Ectodermal cell (in vitro differentiated cells): Measurements from ENCODE around the gene RHOH.

ENCODE experiments used
- H3K27ac ChIP-seq: 2 replicates; pipeline ENCODE4 v1.7.0; 2013; ENCODE audit warnings: mild to moderate bottlenecking, low read depth, low read length; ENCODE audit not compliant: insufficient read depth, poor library complexity, severe bottlenecking
- H3K27me3 ChIP-seq: 2 replicates; pipeline ENCODE4 v1.7.0; 2013; ENCODE audit warnings: mild to moderate bottlenecking, low read length; ENCODE audit not compliant: insufficient read depth, control insufficient read depth, poor library complexity, severe bottlenecking
- H3K36me3 ChIP-seq: one replicate; pipeline ENCODE4 v1.7.0; 2013; ENCODE audit warnings: low read length; ENCODE audit not compliant: control insufficient read depth, insufficient read depth
- H3K4me1 ChIP-seq: one replicate; pipeline ENCODE4 v1.7.0; 2013; ENCODE audit warnings: low read length; ENCODE audit not compliant: control insufficient read depth, insufficient read depth
- H3K4me3 ChIP-seq: 2 replicates; pipeline ENCODE4 v1.7.0; 2013; ENCODE audit warnings: low read depth, low read length, control low read depth; ENCODE audit not compliant: insufficient read depth
- H3K9me3 ChIP-seq: 2 replicates; pipeline ENCODE4 v1.7.0; 2013; ENCODE audit warnings: mild to moderate bottlenecking, low read length, moderate library complexity; ENCODE audit not compliant: control insufficient read depth
- WGBS, 2 experiments: methylation state at CpG; one replicate each; pipeline ENCODE4 v1.1.7; 2013; ENCODE audit warnings: missing lambda C conversion rate in 2 of 2; 5-methylcytosine and 5-hydroxymethylcytosine counted together

Gene RHOH

GRCh38 chr4:40170588-40170987 is 26.2 kb upstream of the RHOH start:
- Histone ChIP-seq H3K27me3 (no peaks in the 10 kb centered on the region), H3K9me3 (no peaks in the 10 kb centered on the region), H3K4me1 (no peaks in the 10 kb centered on the region), H3K4me3 (no peak overlapping the region), H3K27ac (no peak overlapping the region), H3K36me3 (no peaks in the 10 kb centered on the region)

DNA sequence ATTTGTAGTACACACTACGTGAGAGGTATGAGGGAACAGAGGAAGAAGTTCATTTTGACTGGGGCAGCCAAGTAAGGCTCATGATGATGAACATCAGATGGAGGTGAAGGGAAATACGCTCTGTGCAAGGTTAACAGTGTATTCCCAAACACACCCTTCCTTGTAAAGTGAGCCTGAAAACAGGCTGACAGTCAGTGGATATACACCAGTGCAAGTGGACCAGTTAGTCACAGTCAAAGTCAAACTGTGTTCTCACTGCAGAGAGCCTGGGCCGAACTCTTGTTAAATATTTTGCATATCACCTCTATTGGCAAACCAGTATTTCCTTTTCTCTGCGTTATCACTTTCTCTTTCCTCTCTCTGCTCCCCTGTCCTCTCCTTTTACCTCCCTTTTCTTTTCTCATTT is 23.4 kb upstream of the RHOH start:
- Histone ChIP-seq H3K36me3 (no peaks in the 10 kb centered on the region), H3K9me3 (no peaks in the 10 kb centered on the region), H3K4me3 (no peak overlapping the region), H3K27ac (no peak overlapping the region), H3K27me3 (no peaks in the 10 kb centered on the region), H3K4me1 (peaks cover 3% of the 10 kb centered on the region)
- 85 to 91% methylated on average over 4 of the region's 4 CpGs for WGBS, 2 experiments

- H3K36me3 ChIP-seq, result no peaks in the 10 kb centered on the region
- no peak overlapping the region for H3K27ac ChIP-seq
- H3K4me1 ChIP-seq, result peaks cover 3% of the 10 kb centered on the region
- H3K4me3 ChIP-seq, result no peak overlapping the region
- no peaks in the 10 kb centered on the region for H3K9me3 ChIP-seq
- 64 to 65% methylated on average over 10 of the region's 10 CpGs for WGBS, 2 experiments
- no peaks in the 10 kb centered on the region for H3K27me3 ChIP-seq
Measured at GRCh38 chr4:40176602-40177001, 20.2 kb upstream of the RHOH start.

DNA sequence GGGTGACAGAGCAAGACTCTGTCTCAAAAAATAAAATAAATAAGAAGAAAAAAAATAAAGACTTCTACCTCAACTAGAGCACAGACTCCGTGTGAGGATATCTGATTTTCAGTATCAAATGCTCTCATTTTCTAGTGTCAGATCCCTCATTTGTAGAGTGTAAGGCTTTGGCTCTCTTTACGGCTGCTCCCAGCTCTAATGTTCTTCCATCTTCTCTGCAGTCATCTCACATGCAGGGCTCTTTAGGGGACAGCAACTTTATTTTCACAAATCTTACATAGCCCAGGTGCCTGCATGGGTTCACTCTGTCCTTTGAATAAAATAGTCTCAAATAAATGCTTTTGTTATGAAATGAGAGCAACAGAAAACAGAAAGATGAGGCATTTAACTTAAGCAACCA is 19.2 kb upstream of the RHOH start:
- Histone ChIP-seq H3K27me3 (no peaks in the 10 kb centered on the region), H3K36me3 (no peaks in the 10 kb centered on the region)

GRCh38 chr4:40178672-40179071 is 18.2 kb upstream of the RHOH start:
- no peaks in the 10 kb centered on the region for H3K27me3 ChIP-seq
- no peaks in the 10 kb centered on the region for H3K36me3 ChIP-seq
- WGBS, 2 experiments, result 87 to 88% methylated on average over 5 of the region's 5 CpGs
- no peak overlapping the region for H3K27ac ChIP-seq
- H3K9me3 ChIP-seq, result no peaks in the 10 kb centered on the region
- H3K4me1 ChIP-seq, result peaks cover 3% of the 10 kb centered on the region
- no peak overlapping the region for H3K4me3 ChIP-seq

More for the DNA sequence above, 19.2 kb upstream of the RHOH start:
- H3K27ac ChIP-seq, result no peak overlapping the region
- no peaks in the 10 kb centered on the region for H3K9me3 ChIP-seq
- no peak overlapping the region for H3K4me3 ChIP-seq
- peaks cover 3% of the 10 kb centered on the region for H3K4me1 ChIP-seq
- 91 to 98% methylated on average over 2 of the region's 2 CpGs for WGBS, 2 experiments

- Histone ChIP-seq H3K36me3 (no peaks in the 10 kb centered on the region), H3K4me3 (no peak overlapping the region), H3K4me1 (peaks cover 3% of the 10 kb centered on the region), H3K27me3 (no peaks in the 10 kb centered on the region), H3K27ac (no peak overlapping the region), H3K9me3 (no peaks in the 10 kb centered on the region)
- WGBS, 2 experiments, result 83% methylated on average over 1 of the region's 1 CpG
Measured at GRCh38 chr4:40179360-40179759, 17.5 kb upstream of the RHOH start.

DNA sequence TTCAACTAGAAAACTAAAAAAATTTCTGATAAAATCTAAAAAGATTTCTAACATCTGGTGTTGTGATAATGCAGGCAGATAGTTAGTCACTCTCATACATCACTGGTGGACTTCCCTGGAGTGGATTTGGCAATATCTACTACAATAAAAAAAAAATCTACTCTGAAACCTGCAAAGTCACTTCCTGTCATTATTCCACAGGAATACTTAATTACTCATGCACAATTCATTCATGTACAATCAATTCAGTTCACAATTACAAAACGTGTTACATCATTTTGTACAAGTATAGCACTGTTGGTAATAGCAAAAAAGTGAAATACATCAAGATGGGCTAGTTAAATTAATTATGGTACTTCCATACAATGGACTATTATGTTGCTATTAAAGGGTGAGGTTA is 16.5 kb upstream of the RHOH start:
- Histone ChIP-seq H3K27ac (no peak overlapping the region), H3K4me1 (peaks cover 3% of the 10 kb centered on the region), H3K9me3 (no peaks in the 10 kb centered on the region), H3K36me3 (no peaks in the 10 kb centered on the region), H3K4me3 (no peak overlapping the region), H3K27me3 (no peaks in the 10 kb centered on the region)
- 86% methylated on average over 1 of the region's 1 CpG; no CpG with 5 or more reads in 1 of the 2 experiments for WGBS, 2 experiments

DNA sequence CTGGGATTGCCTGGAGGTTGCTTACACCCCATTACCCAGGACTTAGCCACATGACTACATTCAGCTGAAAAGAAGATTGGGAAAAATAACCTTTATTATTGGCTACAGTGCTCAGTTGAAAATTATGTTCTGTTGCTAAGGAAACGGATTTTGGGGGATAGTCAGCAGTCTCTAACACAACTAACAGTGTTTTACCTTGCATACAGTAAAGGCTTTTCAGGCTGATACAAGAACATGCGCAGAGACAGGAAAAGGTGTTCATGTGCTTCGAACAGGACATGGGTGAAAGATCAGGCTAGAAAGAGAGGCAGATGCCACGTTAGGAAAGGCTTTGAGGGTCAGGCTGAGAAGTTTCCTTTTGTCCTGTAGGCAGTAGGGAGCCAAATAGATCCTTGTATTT is 14.8 kb upstream of the RHOH start:
- Histone ChIP-seq H3K36me3 (no peaks in the 10 kb centered on the region), H3K27me3 (no peaks in the 10 kb centered on the region), H3K9me3 (no peaks in the 10 kb centered on the region), H3K27ac (no peak overlapping the region), H3K4me1 (peaks cover under 1% of the 10 kb centered on the region), H3K4me3 (no peak overlapping the region)
- 82 to 83% methylated on average over 4 of the region's 4 CpGs for WGBS, 2 experiments

DNA sequence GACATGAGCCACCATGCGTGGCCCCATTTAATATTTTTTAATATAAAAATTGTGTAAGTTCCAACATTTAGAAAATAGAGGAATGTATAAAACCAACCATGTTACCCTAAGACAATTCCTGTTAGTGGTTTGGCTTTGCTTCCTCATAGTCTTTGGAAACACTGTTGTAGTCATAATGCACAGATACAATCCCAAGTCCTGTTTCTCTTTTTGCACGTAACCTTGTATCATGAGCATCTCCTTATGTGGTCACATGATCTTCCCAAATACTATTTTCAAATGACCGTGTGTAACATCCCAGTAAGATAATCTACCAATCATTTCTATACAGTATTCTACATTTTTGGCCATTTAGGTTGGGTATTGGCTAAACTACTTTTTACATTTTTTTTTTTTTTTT is 13.9 kb upstream of the RHOH start:
- Histone ChIP-seq H3K9me3 (no peaks in the 10 kb centered on the region), H3K27me3 (no peaks in the 10 kb centered on the region), H3K4me1 (no peaks in the 10 kb centered on the region), H3K4me3 (no peak overlapping the region), H3K27ac (no peak overlapping the region), H3K36me3 (no peaks in the 10 kb centered on the region)
- 92 to 95% methylated on average over 2 of the region's 3 CpGs for WGBS, 2 experiments

GRCh38 chr4:40183615-40184411 is 13.0 kb upstream of the RHOH start:
- Histone ChIP-seq H3K27me3 (no peaks in the 10 kb centered on the region), H3K27ac (no peak overlapping the region), H3K36me3 (no peaks in the 10 kb centered on the region), H3K4me3 (no peak overlapping the region), H3K9me3 (no peaks in the 10 kb centered on the region), H3K4me1 (no peaks in the 10 kb centered on the region)
- WGBS, 2 experiments, result 94 to 95% methylated on average over 11 to 12 of the region's 12 CpGs
